Urinary bladder (tissue), 4 donors: ENCODE data around the gene CAMK1. TPM values are rescaled to one million over a fixed set of nuclear protein-coding genes. Genes with fewer than 3 reads are reported as not detected.

Source experiments
- DNase-seq: peaks from one replicate; pipeline ENCODE4 v3.0.0-alpha.2; 2015; ENCODE audit errors: extremely low spot score
- H3K27ac ChIP-seq: one replicate; pipeline ENCODE4 v1.5.1; 2013; ENCODE audit warnings: low read depth, mild to moderate bottlenecking, moderate library complexity
- H3K36me3 ChIP-seq: one replicate; pipeline ENCODE4 v1.6.1; 2013; ENCODE audit warnings: mild to moderate bottlenecking, moderate library complexity; ENCODE audit not compliant: insufficient read depth
- H3K4me1 ChIP-seq: one replicate; pipeline ENCODE4 v1.6.1; 2013; ENCODE audit warnings: mild to moderate bottlenecking, moderate library complexity; ENCODE audit not compliant: insufficient read depth
- H3K4me3 ChIP-seq: one replicate; pipeline ENCODE4 v1.5.1; 2013; ENCODE audit warnings: low read depth, low read length
- WGBS: extraction: QIAGEN DNeasy Blood & Tissue Kit; methylation state at CpG from one replicate; pipeline ENCODE4 v1.1.7; 2013; 5-methylcytosine and 5-hydroxymethylcytosine counted together
- polyA plus RNA-seq: library from polyadenylated mRNA; stranded (reverse); fragments of 200-250 nt; gene quantifications from one replicate; pipeline ENCODE4 v1.2.3, GENCODE V29; 2013
- total RNA-seq: library from RNA; depleted of rRNA; stranded (reverse); fragments of >200 nt; gene quantifications from one replicate; pipeline ENCODE4 v1.2.3, GENCODE V29; 2014
- donor health status: healthy with polysubstance abuse.
- donor health status: healthy.

The CAMK1 gene
- total RNA-seq, result 28.7 TPM
- 42.2 TPM for polyA plus RNA-seq

DNA sequence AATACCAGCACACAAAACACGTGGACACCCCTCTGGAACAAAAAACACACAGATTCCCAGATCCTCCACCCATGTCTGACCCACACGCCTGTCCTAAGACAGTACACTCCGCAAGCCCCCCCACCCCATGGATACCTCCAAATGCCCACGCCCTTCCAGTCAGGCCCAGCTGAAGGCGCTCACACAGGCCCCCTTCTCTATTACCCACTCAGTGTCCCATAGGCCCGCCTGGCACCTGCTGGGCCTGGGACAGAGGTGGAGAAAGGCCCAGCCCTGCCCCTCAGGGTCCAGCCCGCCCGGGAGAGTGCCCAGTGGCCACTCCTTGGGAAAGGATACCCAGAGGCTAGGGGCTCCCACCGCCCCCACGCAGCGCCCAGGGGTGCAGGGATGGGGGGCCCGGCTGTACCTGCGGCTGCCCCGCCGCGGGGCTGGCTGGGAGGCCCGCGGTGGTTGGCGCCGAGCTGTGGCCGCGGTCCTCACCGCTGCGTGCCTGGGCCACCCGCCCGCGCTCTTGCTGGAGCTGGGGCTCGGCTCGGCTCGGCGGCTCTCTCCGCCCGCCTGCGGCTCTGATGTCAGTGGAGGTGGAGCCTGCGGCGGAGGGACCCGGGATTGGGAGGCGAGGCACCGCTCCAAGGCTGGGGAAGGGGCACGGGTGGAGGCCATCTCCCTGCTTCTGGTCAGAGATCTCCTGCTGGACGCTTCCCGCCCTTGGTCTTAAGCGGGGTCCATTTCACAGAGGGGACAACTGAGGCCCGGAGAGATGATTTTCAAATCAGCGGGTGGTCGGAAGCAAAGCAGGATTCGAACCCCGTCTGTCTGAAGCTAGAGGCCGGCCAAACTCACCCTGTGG lies at the start of gene CAMK1:
CAMK1 (minus strand) TSS at position 522 of the 850 bp plus-strand sequence. CDS start 2,198 bp downstream, outside the sequence.
- WGBS, result 1% methylated on average over 49 of the region's 49 CpGs
- peaks cover 4% of the 10 kb centered on the region for H3K4me1 ChIP-seq
- H3K36me3 ChIP-seq, result no peaks in the 10 kb centered on the region
- H3K27ac ChIP-seq, result peak within 1 kb of the TSS; percentile 81
- H3K4me3 ChIP-seq, result peak within 1 kb of the TSS; percentile 61
- DNase-seq, result no peak

DNA sequence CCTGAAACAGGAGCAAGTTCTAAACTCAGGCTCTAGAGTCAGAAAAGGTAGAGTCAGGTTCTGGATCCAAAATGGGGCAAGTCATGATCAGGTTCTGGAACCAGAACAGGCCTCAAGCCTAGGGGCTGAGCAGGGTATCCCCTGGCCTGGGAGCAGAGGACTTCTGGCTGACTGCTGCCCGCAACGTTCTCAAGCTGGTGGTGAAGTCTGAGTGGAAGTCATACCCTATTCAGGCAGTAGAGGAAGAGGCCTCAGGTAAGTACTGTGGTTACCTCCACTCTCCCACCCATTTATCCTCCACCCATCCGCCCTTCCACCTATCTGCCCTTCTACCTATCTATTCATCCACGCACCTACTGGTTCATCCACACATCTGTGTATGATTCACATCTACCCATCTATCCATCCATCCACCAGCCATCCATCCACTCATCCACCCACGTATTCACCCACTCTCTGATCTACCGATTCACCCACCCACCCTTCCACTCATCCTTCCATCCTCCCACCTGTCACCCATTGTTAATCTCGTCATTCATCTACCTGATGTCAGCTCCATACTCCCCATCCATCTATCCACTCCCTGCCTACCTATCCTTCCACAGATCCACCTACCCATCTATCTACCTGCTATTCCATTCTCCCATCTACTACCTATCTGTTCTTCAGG lies 49.1 kb upstream of the CAMK1 start:
- Histone ChIP-seq H3K4me3 (no peak overlapping the region), H3K36me3 (no peaks in the 10 kb centered on the region), H3K4me1 (no peaks in the 10 kb centered on the region), H3K27ac (no peak overlapping the region)
- DNase-seq, result no peak
- 83% methylated on average over 7 of the region's 7 CpGs for WGBS

DNA sequence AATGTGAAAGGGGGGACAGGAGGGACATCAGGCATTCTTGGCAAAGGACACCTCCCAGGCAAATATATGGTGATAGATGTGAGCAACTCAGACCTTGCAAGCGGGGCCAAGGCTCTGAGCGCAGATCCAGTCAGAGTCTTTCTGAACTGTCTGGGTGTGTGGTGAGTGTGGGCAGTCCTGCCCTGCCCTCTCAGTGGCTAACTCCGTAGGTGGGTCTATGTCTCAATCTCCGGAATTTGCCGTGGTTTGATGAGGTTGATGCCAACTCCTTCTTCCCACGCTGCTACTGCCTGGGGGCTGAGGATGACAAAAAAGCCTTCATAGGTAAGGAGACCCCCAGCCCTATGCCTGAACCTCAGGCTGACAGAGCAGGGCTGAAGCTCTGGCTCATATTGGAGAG lies 47.7 kb upstream of the CAMK1 start:
- Histone ChIP-seq H3K4me1 (no peaks in the 10 kb centered on the region), H3K4me3 (no peak overlapping the region), H3K36me3 (no peaks in the 10 kb centered on the region), H3K27ac (no peak overlapping the region)
- no peak for DNase-seq
- WGBS, result 92% methylated on average over 6 of the region's 6 CpGs

DNA sequence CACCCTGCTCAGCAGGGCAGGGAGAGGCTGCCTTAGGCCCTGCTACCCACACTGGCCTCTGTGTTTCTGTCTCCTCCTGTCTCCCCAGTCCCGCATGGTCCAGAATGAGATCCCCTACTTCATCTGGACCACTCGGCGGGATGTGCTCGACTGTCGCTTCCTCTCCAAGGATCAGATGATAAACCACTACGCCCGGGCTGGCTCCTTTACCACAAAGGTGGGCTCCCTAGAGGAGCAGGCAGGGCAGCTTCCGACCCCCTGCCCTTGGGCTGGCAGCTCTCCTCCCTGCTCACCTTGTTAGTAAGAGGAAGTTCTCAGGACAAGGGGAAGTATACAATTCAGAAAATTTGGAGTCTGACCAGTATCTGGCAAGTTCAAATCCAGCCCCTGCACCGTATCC lies 46.2 kb upstream of the CAMK1 start:
- WGBS, result 91% methylated on average over 9 of the region's 9 CpGs
- H3K4me1 ChIP-seq, result no peaks in the 10 kb centered on the region
- no peak overlapping the region for H3K4me3 ChIP-seq
- DNase-seq, result no peak
- no peaks in the 10 kb centered on the region for H3K36me3 ChIP-seq
- H3K27ac ChIP-seq, result no peak overlapping the region

DNA sequence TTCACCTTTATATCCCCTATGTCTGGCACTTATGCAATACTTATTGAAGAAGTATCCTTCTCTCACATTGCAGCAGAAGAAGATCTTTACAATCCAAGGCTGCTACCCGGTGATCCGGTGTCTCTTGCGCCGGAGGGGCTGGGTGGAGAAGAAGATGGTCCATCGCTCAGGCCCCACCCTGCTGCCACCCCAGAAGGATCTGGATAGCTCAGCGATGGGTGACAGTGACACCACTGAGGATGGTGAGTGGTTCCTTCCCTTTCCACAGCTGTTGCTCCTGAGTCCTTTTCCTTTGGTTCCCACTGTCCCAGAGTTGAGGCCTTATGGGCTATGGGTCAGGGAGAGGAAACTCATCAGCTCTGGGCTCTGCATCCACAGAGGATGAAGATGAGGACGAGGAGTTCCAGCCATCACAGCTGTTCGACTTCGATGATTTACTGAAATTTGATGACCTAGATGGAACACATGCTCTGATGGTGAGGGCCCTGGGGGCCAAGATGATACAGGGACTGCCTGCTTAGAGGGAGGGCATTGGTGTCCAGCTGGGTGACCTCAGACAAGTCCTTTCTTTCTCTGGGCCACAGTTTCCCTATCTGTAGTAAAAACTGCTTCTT lies 43.2 kb upstream of the CAMK1 start:
- no peak overlapping the region for H3K27ac ChIP-seq
- no peak for DNase-seq
- H3K4me1 ChIP-seq, result no peaks in the 10 kb centered on the region
- no peaks in the 10 kb centered on the region for H3K36me3 ChIP-seq
- 95% methylated on average over 9 of the region's 9 CpGs for WGBS
- H3K4me3 ChIP-seq, result no peak overlapping the region

DNA sequence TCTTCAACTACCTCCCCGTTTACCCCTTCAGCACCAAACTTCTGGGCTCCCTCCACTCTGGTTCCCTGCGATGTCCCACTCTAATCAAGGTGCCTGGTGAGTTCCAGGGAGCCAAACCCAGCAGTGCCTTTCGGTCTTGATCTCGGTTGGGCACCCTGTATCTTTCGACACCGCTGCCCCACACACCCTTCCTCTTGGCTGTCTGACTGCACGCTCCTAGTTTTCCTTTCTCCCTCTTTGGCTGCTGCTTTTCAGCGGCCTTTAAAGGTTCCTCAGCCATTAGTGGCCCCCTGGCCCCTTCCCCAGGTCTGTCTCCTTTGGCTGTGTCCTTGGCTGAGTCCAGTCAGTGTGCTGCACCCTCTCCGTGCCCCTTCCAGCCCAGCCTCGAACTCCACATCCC lies 41.1 kb upstream of the CAMK1 start:
- DNase-seq, result no peak
- H3K4me1 ChIP-seq, result no peaks in the 10 kb centered on the region
- peaks cover 5% of the 10 kb centered on the region for H3K36me3 ChIP-seq
- H3K27ac ChIP-seq, result no peak overlapping the region
- 45% methylated on average over 10 of the region's 10 CpGs for WGBS
- H3K4me3 ChIP-seq, result peak overlapping the region; percentile 69

DNA sequence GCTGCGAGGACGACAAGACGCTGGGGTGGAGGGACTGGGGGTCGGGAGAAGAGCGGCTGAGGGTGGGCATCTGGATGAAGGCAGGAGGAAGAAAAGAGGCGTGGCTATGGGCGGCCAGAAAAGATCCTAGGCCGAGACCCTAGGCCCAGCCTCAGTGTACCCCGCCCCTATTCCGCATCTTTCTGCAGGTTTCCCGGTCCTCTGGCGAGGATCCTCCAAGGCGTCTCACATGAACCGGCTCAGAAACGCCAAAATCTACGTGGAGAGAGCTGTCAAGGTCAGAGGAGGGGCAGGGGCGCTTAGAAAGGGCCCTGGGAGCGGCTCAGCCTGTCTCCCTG lies 40.7 kb upstream of the CAMK1 start:
- peak overlapping the region; percentile 94 for H3K27ac ChIP-seq
- DNase-seq, result no peak
- H3K4me1 ChIP-seq, result no peaks in the 10 kb centered on the region
- WGBS, result 3% methylated on average over 18 of the region's 18 CpGs
- H3K36me3 ChIP-seq, result peaks cover 5% of the 10 kb centered on the region
- peak overlapping the region; percentile 69 for H3K4me3 ChIP-seq

DNA sequence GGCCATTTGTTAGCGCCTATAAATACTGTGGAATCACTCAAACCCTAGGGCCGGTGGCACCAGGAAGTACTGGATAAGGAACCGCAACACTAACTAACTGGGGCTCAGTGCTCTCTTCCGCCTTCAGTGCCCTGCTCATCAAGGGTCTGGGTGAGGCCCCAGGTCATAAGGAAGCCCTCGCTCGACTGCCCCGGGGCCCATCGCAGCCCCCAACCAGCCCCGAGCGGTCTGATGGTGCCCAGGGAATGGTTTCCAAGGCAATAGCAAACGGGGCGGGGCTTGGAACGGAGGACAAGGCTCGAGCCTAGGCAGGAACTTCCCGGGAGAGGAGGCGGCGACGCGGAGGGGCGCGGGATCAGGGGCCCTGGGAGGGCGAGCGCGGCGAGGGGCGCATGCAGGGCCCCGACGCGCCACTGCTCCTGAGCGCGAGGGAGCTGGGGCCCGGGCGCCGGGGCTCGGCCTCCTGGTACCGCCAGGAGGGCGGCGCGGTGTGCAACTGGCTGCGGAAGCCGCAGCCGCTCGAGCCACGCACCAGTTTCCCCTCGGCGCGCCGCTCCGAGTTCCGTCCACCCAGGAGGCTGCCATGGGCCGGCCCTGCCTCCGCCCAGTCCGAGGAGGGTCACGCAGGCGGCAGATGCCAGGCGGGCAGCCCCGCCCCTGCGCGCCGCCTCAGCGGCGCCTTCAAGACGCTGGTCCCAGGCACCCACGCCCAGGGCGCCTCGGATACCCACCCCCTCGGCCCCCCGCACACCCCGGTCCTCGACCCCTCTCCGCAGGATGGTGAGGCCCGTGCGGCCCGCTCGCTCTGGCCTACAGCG lies 40.1 kb upstream of the CAMK1 start, which contains the start of gene TTLL3:
TTLL3 (plus strand) TSS at position 648 of the 818 bp plus-strand sequence. CDS start 400 bp downstream, outside the sequence.
- Histone ChIP-seq H3K27ac (peak within 1 kb of the TSS; percentile 94), H3K4me3 (peak within 1 kb of the TSS; percentile 69), H3K4me1 (no peaks in the 10 kb centered on the region), H3K36me3 (peaks cover 5% of the 10 kb centered on the region)
- DNase-seq, result peak; percentile 56
- WGBS, result under 1% methylated on average over 76 of the region's 76 CpGs

DNA sequence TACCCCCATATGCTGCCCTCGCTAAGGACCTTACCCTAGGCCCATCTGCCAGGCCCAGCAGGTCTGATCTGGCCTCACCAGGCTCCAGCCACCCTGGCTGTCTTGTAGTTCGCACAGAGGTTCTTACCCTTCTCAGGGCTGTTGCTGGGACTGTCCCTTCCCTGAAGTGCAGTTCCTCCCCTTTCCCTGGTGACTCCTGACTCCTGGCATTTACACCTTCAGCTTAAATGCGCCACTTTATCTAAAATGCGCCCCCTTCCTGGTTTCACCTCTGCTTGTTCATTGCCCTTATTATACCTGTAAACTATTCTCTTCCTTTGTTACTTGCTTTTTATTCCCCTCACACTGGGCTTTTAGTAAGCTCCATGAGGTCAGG lies 39.5 kb upstream of the CAMK1 start:
- H3K27ac ChIP-seq, result peak overlapping the region; percentile 94
- peak overlapping the region; percentile 69 for H3K4me3 ChIP-seq
- DNase-seq, result no peak
- H3K4me1 ChIP-seq, result no peaks in the 10 kb centered on the region
- peaks cover 5% of the 10 kb centered on the region for H3K36me3 ChIP-seq
- 77% methylated on average over 4 of the region's 4 CpGs for WGBS

DNA sequence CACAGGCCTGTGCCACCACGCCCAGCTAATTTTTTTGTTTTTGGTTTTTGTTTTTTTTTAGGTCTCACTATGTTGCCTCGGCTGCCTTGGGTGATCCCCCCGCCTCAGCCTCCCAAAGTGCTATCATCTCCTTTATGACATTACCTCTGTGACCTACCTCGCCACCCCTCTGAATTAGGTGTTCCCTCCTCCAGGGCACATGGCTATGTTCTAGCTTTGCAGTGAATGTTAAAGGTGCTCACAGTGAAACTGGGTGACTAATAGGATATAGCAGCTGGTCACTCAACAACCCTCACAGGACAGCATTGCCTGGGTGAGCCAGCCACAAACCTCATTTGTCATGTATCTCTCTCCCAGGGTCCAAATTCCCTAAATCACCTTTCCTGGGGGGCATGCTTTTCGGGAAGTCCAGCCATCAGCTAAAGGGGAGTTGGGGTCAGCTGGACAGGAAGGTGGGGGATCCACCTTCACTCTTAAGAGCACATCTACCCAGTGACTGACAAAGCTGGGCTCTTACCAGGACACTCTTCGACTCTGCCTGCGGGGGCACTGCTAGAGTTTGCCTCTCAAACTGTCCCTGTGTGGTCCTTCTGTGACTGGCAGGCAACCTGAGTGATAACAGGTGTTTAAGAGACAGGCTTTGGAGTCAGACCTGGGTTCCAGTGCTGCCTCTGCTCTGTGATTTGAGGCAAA lies 38.7 kb upstream of the CAMK1 start:
- Histone ChIP-seq H3K36me3 (peaks cover 5% of the 10 kb centered on the region), H3K4me1 (no peaks in the 10 kb centered on the region), H3K4me3 (no peak overlapping the region), H3K27ac (peak overlapping the region; percentile 94)
- DNase-seq, result no peak
- 59% methylated on average over 7 of the region's 7 CpGs for WGBS

DNA sequence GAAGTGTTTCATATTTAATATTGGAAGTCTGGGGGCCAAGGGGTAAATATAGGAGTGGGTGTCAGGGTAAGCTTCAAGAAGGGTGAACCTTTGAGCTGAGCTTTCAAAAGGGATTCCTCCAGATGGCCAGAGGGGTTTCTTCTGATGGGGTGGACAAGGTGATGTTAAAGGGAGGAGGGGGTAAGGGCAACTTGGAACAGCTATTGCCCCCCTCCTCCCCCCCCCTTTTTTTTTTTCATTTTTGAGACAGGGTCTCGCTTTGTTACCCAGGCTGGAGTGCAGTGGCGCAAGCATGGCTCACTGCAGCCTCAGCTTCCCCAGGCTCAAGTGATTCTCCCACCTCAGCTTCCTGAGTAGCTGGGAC lies 38.2 kb upstream of the CAMK1 start:
- H3K4me3 ChIP-seq, result no peak overlapping the region
- DNase-seq, result no peak
- WGBS, result 81% methylated on average over 2 of the region's 2 CpGs
- H3K4me1 ChIP-seq, result no peaks in the 10 kb centered on the region
- H3K27ac ChIP-seq, result no peak overlapping the region
- peaks cover 9% of the 10 kb centered on the region for H3K36me3 ChIP-seq

DNA sequence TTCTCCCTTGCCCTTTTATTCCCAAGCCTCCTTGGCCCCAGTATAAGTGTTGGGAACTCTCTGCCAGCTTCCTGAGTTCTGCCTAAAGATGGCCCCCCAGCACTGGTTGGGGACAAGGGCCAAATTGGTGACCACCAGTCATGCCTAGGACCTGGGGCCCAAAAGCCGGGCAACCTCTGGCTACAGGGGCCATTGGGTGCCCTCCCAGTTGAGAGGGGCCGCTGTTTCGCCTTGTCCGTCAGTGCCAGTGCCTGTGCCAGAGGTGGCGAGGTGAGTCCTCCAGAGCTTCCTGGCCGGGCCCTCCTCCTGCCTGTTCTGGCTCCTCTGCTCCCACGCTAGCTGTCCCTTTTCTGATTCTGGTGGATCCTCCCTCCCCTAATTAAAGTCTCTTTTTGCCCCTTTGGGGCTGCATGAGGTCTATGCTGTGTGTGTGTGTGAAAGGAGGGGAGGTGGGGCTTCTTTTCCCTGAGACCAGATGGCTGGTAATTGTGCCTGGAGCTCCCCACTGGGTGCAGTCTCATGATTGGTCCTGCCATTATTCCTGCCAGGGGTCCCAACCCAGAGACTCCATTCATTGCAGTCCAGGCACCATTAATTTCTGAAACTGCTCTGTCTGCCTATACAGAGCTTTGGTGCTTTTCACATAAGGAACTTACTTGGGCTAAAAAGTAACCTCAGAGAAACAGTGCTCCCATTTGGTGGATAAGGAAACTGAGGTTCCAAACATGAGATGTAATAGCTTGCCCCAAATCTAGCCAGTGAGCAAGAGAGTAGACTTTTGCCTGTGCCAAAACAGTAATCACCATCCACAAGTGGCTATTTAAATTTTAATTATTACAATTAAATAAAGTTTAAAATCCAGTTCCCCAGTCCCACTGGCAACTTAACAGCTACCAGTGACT lies 37.2 kb upstream of the CAMK1 start:
- Histone ChIP-seq H3K36me3 (peaks cover 9% of the 10 kb centered on the region), H3K4me1 (no peaks in the 10 kb centered on the region), H3K4me3 (no peak overlapping the region), H3K27ac (no peak overlapping the region)
- 90% methylated on average over 7 of the region's 7 CpGs for WGBS
- DNase-seq, result no peak
